ENCODE measurements around the gene GLT1D1. TPM values are rescaled to one million over a fixed set of nuclear protein-coding genes. Genes with fewer than 3 reads are reported as not detected.
"Not testable (repeated sequence)": the region's sequence is repeated elsewhere in the genome, so short reads cannot be mapped to it uniquely, and the experiment has no call there.

GLT1D1 gene
- total RNA-seq, 2 donors from 2014 or later: 0.17 to 0.45 TPM

DNA sequence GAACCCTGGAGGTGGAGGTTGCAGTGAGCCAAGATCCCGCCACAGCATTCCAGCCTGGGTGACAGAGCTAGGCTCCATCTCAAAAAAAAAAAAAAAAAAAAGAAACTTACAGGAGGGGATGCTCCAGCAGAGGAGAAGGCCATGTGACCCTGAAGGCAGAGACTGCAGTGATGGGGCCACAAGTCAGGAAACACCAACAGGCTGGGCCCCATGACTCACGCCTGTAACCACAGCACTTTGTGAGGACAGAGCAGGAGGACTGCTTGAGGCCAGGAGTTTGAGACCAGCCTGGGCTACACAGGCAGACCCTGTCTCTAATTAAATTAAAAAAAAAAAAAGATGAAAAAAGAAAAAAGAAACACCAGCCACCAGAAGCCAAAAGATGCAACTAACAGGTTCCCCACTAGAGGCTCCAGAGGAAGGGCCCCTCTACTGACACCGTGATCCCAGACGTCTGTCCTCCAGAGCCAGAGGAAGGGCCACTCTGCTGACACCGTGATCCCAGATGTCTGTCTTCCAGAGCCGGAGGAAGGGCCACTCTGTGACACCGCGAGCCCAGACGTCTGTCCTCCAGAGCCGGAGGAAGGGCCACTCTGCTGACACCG, 9.1 kb upstream of the GLT1D1 start:
- no peaks in the 10 kb centered on the region for H3K9me3 ChIP-seq
- H3K9ac ChIP-seq (ENCODE audit: low read depth in 2 of 2, low read length in 2 of 2): no peak overlapping the region
- H3K27me3 ChIP-seq: no peaks in the 10 kb centered on the region
- TF ChIP-seq, protein P1, sequence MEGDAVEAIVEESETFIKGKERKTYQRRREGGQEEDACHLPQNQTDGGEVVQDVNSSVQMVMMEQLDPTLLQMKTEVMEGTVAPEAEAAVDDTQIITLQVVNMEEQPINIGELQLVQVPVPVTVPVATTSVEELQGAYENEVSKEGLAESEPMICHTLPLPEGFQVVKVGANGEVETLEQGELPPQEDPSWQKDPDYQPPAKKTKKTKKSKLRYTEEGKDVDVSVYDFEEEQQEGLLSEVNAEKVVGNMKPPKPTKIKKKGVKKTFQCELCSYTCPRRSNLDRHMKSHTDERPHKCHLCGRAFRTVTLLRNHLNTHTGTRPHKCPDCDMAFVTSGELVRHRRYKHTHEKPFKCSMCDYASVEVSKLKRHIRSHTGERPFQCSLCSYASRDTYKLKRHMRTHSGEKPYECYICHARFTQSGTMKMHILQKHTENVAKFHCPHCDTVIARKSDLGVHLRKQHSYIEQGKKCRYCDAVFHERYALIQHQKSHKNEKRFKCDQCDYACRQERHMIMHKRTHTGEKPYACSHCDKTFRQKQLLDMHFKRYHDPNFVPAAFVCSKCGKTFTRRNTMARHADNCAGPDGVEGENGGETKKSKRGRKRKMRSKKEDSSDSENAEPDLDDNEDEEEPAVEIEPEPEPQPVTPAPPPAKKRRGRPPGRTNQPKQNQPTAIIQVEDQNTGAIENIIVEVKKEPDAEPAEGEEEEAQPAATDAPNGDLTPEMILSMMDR (IDR thresholded peaks at IDR 0.05): no peak
- DNase-seq: no peak
- no peaks in the 10 kb centered on the region for H3K4me1 ChIP-seq
- intact Hi-C loops (cut with DNase I): no loop called here
- no peaks in the 10 kb centered on the region for H3K36me3 ChIP-seq
- H3K4me3 ChIP-seq: no peak overlapping the region
- no peak overlapping the region for H3K27ac ChIP-seq

DNA sequence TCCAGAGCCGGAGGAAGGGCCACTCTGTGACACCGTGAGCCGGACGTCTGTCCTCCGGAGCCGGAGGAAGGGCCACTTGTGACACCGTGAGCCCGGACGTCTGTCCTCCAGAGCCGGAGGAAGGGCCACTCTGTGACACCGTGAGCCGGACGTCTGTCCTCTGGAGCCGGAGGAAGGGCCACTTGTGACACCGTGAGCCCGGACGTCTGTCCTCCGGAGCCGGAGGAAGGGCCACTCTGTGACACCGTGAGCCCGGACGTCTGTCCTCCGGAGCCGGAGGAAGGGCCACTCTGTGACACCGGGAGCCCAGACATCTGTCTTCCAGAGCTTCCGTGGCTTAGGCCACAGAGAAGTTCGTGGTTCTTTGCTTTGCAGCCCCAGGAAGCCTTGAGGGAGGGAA, 6.6 kb upstream of the GLT1D1 start:
- DNase-seq; H3K9ac ChIP-seq (ENCODE audit: low read depth in 2 of 2, low read length in 2 of 2); intact Hi-C loops (cut with DNase I); H3K27ac ChIP-seq; H3K9me3 ChIP-seq; H3K4me1 ChIP-seq; H3K4me3 ChIP-seq; H3K36me3 ChIP-seq; H3K27me3 ChIP-seq: not testable (repeated sequence)

DNA sequence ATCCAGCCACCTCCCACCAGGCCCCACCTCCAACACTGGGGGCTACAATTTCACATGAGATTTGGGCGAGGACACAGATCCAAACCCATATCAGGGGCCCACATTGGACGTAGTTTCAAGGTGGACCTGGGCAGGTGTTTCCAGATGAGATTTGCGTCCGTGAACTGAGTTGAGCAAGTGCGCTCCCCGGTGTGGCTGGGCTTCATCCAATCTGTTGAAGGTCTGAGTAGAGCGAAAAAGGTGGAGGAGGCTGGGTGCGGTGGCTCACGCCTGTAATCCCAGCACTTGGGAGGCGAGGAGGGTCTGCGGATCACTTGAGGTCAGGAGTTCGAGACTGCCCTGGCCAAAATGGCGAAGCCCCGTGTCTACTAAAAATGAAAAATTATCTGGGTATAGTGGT, 4.9 kb upstream of the GLT1D1 start:
- no peaks in the 10 kb centered on the region for H3K36me3 ChIP-seq
- no peak overlapping the region for H3K27ac ChIP-seq
- H3K9me3 ChIP-seq: no peaks in the 10 kb centered on the region
- intact Hi-C loops (cut with DNase I): no loop called here
- TF ChIP-seq, protein P1 (IDR thresholded peaks at IDR 0.05): no peak
- no peaks in the 10 kb centered on the region for H3K27me3 ChIP-seq
- DNase-seq: no peak
- no peaks in the 10 kb centered on the region for H3K4me1 ChIP-seq
- no peak overlapping the region for H3K4me3 ChIP-seq
- no peak overlapping the region for H3K9ac ChIP-seq (ENCODE audit: low read depth in 2 of 2, low read length in 2 of 2)

DNA sequence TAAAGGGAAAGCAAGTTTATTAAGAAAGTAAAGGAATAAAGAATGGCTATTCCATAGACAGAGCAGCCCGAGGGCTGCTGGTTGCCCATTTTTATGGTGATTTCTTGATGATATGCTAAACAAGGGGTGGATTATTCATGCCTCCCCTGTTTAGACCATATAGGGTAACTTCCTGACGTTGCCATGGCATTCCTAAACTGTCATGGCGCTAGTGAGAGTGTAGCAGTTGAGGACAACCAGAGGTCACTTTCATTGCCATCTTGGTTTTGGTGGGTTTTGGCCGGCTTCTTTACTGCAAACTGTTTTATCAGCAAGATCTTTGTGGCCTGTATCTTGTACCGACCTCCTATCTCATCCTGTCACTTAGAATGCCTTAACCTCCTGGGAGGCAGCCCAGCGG, 3.5 kb upstream of the GLT1D1 start:
- DNase-seq; intact Hi-C loops (cut with DNase I): not testable (repeated sequence)

DNA sequence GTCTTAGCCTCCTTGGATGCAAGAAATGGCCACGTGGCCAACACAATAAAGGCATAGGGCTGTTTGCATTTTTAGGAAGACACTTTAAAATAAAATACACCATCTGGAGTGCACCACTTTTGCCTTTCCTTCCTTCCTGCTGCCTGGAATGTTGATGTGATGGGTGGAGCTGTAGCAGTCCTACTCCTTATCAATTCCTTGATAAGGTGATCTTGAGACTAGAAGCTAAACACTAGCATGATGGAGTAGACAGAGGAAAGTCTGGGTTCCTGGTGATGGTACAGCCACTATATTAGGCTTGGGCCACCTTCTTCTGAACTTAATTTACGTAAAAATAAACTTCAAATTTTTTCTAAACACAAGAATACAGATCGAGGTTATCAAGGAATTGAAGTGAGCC, 2.9 kb upstream of the GLT1D1 start:
- Histone ChIP-seq H3K36me3 (no peaks in the 10 kb centered on the region), H3K4me1 (no peaks in the 10 kb centered on the region), H3K27ac (no peak overlapping the region), H3K27me3 (peaks cover 3% of the 10 kb centered on the region), H3K4me3 (no peak overlapping the region), H3K9ac (ENCODE audit: low read depth in 2 of 2, low read length in 2 of 2) (no peak overlapping the region), H3K9me3 (no peaks in the 10 kb centered on the region)
- intact Hi-C loops (cut with DNase I): no loop called here
- no peak for DNase-seq
- TF ChIP-seq, protein P1 (IDR thresholded peaks at IDR 0.05): no peak

More for the DNA sequence above, 3.5 kb upstream of the GLT1D1 start:
- not testable (repeated sequence) for H3K4me3 ChIP-seq; H3K4me1 ChIP-seq; H3K9me3 ChIP-seq; H3K27me3 ChIP-seq; H3K9ac ChIP-seq (ENCODE audit: low read depth in 2 of 2, low read length in 2 of 2); H3K36me3 ChIP-seq; H3K27ac ChIP-seq

DNA sequence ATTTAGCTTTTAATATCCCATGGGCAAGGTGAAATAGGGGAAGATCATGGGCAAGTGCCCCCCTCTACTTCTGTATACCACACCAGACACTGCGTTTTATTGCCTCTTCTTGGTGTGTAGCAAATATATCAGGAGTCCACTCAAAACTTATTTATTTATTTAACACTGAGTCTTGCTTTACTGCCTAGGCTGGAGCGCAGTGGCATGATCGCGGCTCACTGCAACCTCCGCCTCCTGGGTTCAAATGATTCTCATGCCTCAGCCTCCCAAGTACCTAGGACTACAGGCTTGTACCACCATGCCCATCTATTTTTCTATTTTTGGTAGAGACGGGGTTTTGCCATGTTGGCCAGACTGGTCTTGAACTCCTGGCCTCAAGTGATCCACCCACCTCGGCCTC, 1.8 kb upstream of the GLT1D1 start:
- H3K9ac ChIP-seq (ENCODE audit: low read depth in 2 of 2, low read length in 2 of 2); H3K9me3 ChIP-seq; H3K4me3 ChIP-seq; H3K27ac ChIP-seq; H3K4me1 ChIP-seq; H3K27me3 ChIP-seq; H3K36me3 ChIP-seq; intact Hi-C loops (cut with DNase I); DNase-seq: not testable (repeated sequence)

DNA sequence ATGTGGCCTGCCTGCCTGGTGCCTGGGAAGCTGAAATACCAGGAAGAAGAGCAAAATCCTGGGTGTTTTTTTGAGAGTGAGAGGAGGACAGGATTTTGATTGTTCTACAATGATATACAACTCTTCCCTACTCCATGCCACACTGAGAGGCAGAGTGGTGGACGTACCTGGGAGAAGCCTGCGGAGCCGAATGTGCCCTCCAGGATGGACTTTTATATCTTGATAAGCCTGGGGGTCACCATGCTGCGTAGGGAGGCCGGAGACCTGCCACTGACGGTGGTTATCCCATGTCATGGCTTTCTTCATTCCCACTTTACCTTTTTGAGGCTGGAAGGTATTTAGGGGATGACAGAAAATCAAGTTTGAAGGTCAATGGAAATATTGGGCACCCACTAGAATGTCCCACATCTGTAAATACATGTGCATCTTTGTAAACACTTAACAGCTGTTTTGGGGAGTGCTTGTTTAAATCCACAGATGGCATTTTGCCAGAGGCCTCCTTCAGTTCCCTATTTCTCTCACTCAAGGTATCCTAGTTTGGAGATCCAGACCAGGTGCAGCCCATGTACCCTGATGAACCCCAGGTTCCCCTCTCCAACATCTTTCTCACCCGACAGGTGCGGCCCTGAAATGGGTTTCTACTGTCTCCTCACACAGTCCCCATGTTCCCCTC, 1.1 kb upstream of the GLT1D1 start:
- DNase-seq: no peak
- Histone ChIP-seq H3K27ac (no peak overlapping the region), H3K36me3 (no peaks in the 10 kb centered on the region), H3K9ac (ENCODE audit: low read depth in 2 of 2, low read length in 2 of 2) (no peak overlapping the region), H3K9me3 (no peaks in the 10 kb centered on the region), H3K27me3 (peaks cover 3% of the 10 kb centered on the region), H3K4me3 (no peak overlapping the region), H3K4me1 (no peaks in the 10 kb centered on the region)
- TF ChIP-seq, protein P1 (IDR thresholded peaks at IDR 0.05): no peak
- intact Hi-C loops (cut with DNase I): no loop called here

Data from colonic mucosa (tissue), 4 donors.